Upper lobe of left lung (tissue), 6 donors: Measurements from ENCODE around the gene ZNF836. TPM values are rescaled to one million over a fixed set of nuclear protein-coding genes. Genes with fewer than 3 reads are reported as not detected.
"Not testable (repeated sequence)": the region's sequence is repeated elsewhere in the genome, so short reads cannot be mapped to it uniquely, and the experiment has no call there.

Experiments used
- ATAC-seq, 2 donors: fragments of 200-7000 bp; cut with Tn5 transposase; one replicate each; pipeline ENCODE4 v1.9.1; 2022; ENCODE audit warnings: mild to moderate bottlenecking in 2 of 2, moderate library complexity in 2 of 2; ENCODE audit not compliant: low FRiP score in 2 of 2
- DNase-seq, 2 donors: peaks; one replicate each; pipeline ENCODE4 v3.0.0-alpha.2; 2019 to 2020
- H3K27ac ChIP-seq, 4 donors: fragments of 200-600 bp; sonication (generic); one replicate each; pipeline ENCODE4 v1.5.1; 2016 to 2019
- H3K27me3 ChIP-seq, 4 donors: fragments of 200-600 bp; sonication (generic); one replicate each; pipeline ENCODE4 v1.5.1; 2017 to 2019
- H3K36me3 ChIP-seq, 4 donors: fragments of 200-600 bp; sonication (generic); one replicate each; pipeline ENCODE4 v1.5.1; 2016 to 2019
- H3K4me1 ChIP-seq, 4 donors: fragments of 200-600 bp; sonication (generic); one replicate each; pipeline ENCODE4 v1.5.1; 2018 to 2019
- H3K4me3 ChIP-seq, 4 donors: fragments of 200-600 bp; sonication (generic); one replicate each; pipeline ENCODE4 v1.5.1; 2017 to 2019; ENCODE audit warnings: mild to moderate bottlenecking in 2 of 4, moderate library complexity in 1 of 4
- H3K9me3 ChIP-seq, 4 donors: fragments of 200-600 bp; sonication (generic); one replicate each; pipeline ENCODE4 v1.5.1; 2018 to 2019
- EP300 ChIP-seq, 4 donors: sonication (generic); formaldehyde crosslinking; IDR thresholded peaks; one replicate each; pipeline ENCODE4 v1.5.1; 2017; ENCODE audit warnings: antibody characterized with exemption in 4 of 4, control low read depth in 2 of 4
- POLR2A ChIP-seq, 4 donors: fragments of 450-650 bp; IDR thresholded peaks; one replicate each; pipeline ENCODE4 v1.5.1; 2016 to 2017; ENCODE audit warnings: antibody characterized with exemption in 4 of 4, mild to moderate bottlenecking in 2 of 4
- POLR2AphosphoS5 ChIP-seq, 2 donors: sonication (generic); formaldehyde crosslinking; IDR thresholded peaks; one replicate each; pipeline ENCODE4 v1.5.1; 2017; ENCODE audit warnings: antibody characterized with exemption in 2 of 2
- WGBS, 2 donors: methylation state at CpG; one replicate each; pipeline ENCODE4 v1.1.5; 2017 to 2018; 5-methylcytosine and 5-hydroxymethylcytosine counted together
- total RNA-seq, 6 donors: library from RNA; depleted of rRNA in 4 of 6; stranded (reverse); fragments of >200 nt in 4 of 6; gene quantifications; one replicate each; pipeline versions ENCODE4 v1.1.0 to v1.2.1, GENCODE V29; 2016 to 2021
- TF ChIP-seq, protein P1 (sequence below), 6 experiments: fragments of 450-650 bp in 4 of 6; fragments of 200-600 bp in 2 of 6; sonication (generic) in 2 of 6; IDR thresholded peaks; one replicate each; pipeline ENCODE4 v1.5.1; 2016 to 2019; ENCODE audit warnings: antibody characterized with exemption in 6 of 6
- donor health status: DM: no; HTN: no; CAD: no; lungs with moderate emphysema.
- donor health status: DM: no; HTN: yes; CAD: no; lungs with severe emphysema.

The ZNF836 gene
- total RNA-seq, 6 donors from 2014 or later, result 8.4 to 24.3 (median 14.7) TPM

- Histone ChIP-seq H3K36me3 (peaks cover 40 to 100% (median 88%) of the 10 kb centered on the region in 4 donors), H3K4me1 (no peaks in the 10 kb centered on the region), H3K27ac (no peak overlapping the region), H3K27me3 (no peaks in the 10 kb centered on the region), H3K9me3 (no peaks in the 10 kb centered on the region), H3K4me3 (no peak overlapping the region)
- no peak for ATAC-seq
- no peak for DNase-seq
- 75 to 90% methylated on average over 3 to 5 of the region's 5 CpGs for WGBS, 2 donors
- no peak for TF ChIP-seq POLR2A (IDR thresholded peaks at IDR 0.05)
These were observed 35.1 kb upstream of the ZNF836 start for GRCh38 chr19:52206481-52206880.

GRCh38 chr19:52200755-52201391 is 29.5 kb upstream of the ZNF836 start:
- not testable (repeated sequence) for DNase-seq, H3K27me3 ChIP-seq, H3K4me3 ChIP-seq, ATAC-seq, H3K9me3 ChIP-seq
- Histone ChIP-seq H3K4me1 (peaks cover 10 to 27% (median 12%) of the 10 kb centered on the region in 4 donors), H3K27ac (peak overlapping the region in 2 of 4 donors; percentile 8 to 13), H3K36me3 (peaks cover 20 to 86% (median 58%) of the 10 kb centered on the region in 4 donors)
- 87 to 90% methylated on average over 17 of the region's 17 CpGs for WGBS, 2 donors

GRCh38 chr19:52200044-52200443 is 28.6 kb upstream of the ZNF836 start:
- no peaks in the 10 kb centered on the region for H3K27me3 ChIP-seq
- ATAC-seq, result peak in 1 of 2 donors; percentile 70
- peaks cover 18 to 84% (median 56%) of the 10 kb centered on the region in 4 donors for H3K36me3 ChIP-seq
- peaks cover 10 to 33% (median 12%) of the 10 kb centered on the region in 4 donors for H3K4me1 ChIP-seq
- H3K27ac ChIP-seq, result peak overlapping the region in 1 of 4 donors; percentile 8
- DNase-seq, result no peak
- 70 to 71% methylated on average over 7 of the region's 7 CpGs for WGBS, 2 donors
- TF ChIP-seq, protein P1, sequence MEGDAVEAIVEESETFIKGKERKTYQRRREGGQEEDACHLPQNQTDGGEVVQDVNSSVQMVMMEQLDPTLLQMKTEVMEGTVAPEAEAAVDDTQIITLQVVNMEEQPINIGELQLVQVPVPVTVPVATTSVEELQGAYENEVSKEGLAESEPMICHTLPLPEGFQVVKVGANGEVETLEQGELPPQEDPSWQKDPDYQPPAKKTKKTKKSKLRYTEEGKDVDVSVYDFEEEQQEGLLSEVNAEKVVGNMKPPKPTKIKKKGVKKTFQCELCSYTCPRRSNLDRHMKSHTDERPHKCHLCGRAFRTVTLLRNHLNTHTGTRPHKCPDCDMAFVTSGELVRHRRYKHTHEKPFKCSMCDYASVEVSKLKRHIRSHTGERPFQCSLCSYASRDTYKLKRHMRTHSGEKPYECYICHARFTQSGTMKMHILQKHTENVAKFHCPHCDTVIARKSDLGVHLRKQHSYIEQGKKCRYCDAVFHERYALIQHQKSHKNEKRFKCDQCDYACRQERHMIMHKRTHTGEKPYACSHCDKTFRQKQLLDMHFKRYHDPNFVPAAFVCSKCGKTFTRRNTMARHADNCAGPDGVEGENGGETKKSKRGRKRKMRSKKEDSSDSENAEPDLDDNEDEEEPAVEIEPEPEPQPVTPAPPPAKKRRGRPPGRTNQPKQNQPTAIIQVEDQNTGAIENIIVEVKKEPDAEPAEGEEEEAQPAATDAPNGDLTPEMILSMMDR (IDR thresholded peaks at IDR 0.05), result no peak
- TF ChIP-seq POLR2A (IDR thresholded peaks at IDR 0.05) (no peak), EP300 (IDR thresholded peaks at IDR 0.05) (peak in 1 of 4 donors; percentile 7)
- H3K9me3 ChIP-seq, result no peaks in the 10 kb centered on the region
- no peak overlapping the region for H3K4me3 ChIP-seq

DNA sequence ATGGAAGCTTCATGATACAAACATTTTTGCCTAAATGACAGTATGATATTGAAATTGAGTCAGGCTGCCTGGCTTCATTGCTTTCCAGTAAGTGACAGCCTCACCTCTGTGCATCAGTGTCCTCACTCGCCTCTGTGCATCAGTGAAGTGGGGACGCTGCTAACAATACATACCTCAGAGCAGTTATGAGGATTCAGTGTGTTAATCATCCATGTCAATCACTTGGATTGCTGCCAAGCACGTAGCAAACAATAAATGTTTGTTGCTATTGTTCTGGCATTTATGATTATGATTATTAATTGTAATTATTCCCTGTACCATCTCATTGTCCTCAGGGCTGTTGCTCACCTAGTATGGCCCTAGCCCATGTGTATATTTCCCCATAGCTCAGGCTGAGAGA is 27.3 kb upstream of the ZNF836 start:
- WGBS, 2 donors, result 74 to 76% methylated on average over 3 of the region's 3 CpGs
- H3K36me3 ChIP-seq, result peaks cover 18 to 80% (median 43%) of the 10 kb centered on the region in 4 donors

DNA sequence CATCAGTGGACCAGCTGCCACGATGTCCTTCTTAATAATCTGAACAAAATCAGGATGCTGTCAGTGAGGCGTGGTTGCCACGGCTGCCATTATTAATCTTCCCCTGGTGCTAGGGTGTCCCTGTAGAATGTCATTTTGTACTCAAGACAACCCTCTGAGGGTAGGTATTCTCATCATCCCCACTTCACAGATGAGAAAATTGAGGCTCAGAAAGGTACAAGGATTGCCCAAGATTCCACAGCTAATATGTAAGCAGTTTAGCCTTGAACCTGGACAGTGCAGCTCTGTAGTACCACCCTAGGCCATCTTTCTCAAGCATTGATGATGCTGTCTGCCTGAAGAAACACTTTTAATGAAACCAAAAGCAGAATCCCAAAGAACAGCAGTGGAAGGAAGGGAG is 26.5 kb upstream of the ZNF836 start:
- ATAC-seq (no peak), DNase-seq (no peak)
- H3K9me3 ChIP-seq, result no peaks in the 10 kb centered on the region
- H3K4me1 ChIP-seq, result peaks cover 19 to 50% (median 20%) of the 10 kb centered on the region in 4 donors
- H3K27me3 ChIP-seq, result no peaks in the 10 kb centered on the region
- no peak overlapping the region for H3K4me3 ChIP-seq
- no peak overlapping the region for H3K27ac ChIP-seq
- 83 to 88% methylated on average over 3 of the region's 3 CpGs for WGBS, 2 donors
- TF ChIP-seq, protein P1 (IDR thresholded peaks at IDR 0.05), result no peak
- TF ChIP-seq POLR2A (IDR thresholded peaks at IDR 0.05) (no peak), POLR2AphosphoS5 (IDR thresholded peaks at IDR 0.05) (no peak), EP300 (IDR thresholded peaks at IDR 0.05) (no peak)
- peaks cover 17 to 80% (median 38%) of the 10 kb centered on the region in 4 donors for H3K36me3 ChIP-seq

More for the DNA sequence above, 27.3 kb upstream of the ZNF836 start:
- H3K9me3 ChIP-seq, result no peaks in the 10 kb centered on the region
- peak overlapping the region in 1 of 4 donors; percentile 10 for H3K27ac ChIP-seq
- H3K27me3 ChIP-seq, result no peaks in the 10 kb centered on the region
- no peak for TF ChIP-seq EP300 (IDR thresholded peaks at IDR 0.05)
- no peak for TF ChIP-seq POLR2A (IDR thresholded peaks at IDR 0.05)
- TF ChIP-seq POLR2AphosphoS5 (IDR thresholded peaks at IDR 0.05), result no peak
- TF ChIP-seq, protein P1 (IDR thresholded peaks at IDR 0.05), result no peak
- no peak overlapping the region for H3K4me3 ChIP-seq
- DNase-seq (no peak), ATAC-seq (no peak)
- H3K4me1 ChIP-seq, result peaks cover 15 to 43% (median 19%) of the 10 kb centered on the region in 4 donors
